Astrocyte (in vitro differentiated cells and primary cell): ENCODE results near the gene NOTCH4. TPM values are rescaled to one million over a fixed set of nuclear protein-coding genes. Genes with fewer than 3 reads are reported as not detected.

Source experiments
- DNase-seq: peaks from one replicate; pipeline ENCODE4 v3.0.0-alpha.2; 2010; ENCODE audit warnings: low read depth
- FAIRE-seq: peaks from 2 replicates; lab custom pipeline; 2011; peaks lifted over from hg19 to GRCh38; lab: Jason Lieb, UNC
- H2AFZ ChIP-seq: 2 replicates; pipeline ENCODE4 v1.6.0; 2012; ENCODE audit warnings: low read depth, low read length, inconsistent platforms
- H3K27ac ChIP-seq: 2 replicates; pipeline ENCODE4 v1.5.1; 2011; ENCODE audit warnings: low read depth, low read length, inconsistent platforms
- H3K27me3 ChIP-seq: 2 replicates; pipeline ENCODE4 v1.6.0; 2011; ENCODE audit warnings: low read length, inconsistent platforms; ENCODE audit not compliant: insufficient read depth
- H3K36me3 ChIP-seq: 2 replicates; pipeline ENCODE4 v1.5.1; 2011; ENCODE audit warnings: low read length, inconsistent platforms; ENCODE audit not compliant: insufficient read depth
- H3K4me1 ChIP-seq: 2 replicates; pipeline ENCODE4 v1.5.1; 2011; ENCODE audit warnings: low read length, inconsistent platforms; ENCODE audit not compliant: insufficient read depth
- H3K4me2 ChIP-seq: 2 replicates; pipeline ENCODE4 v1.6.0; 2012; ENCODE audit warnings: low read length, inconsistent platforms
- H3K4me3 ChIP-seq: 2 replicates; pipeline ENCODE4 v1.5.1; 2011; ENCODE audit warnings: low read depth, mild to moderate bottlenecking, low read length, inconsistent platforms; ENCODE audit not compliant: insufficient read depth
- H3K79me2 ChIP-seq: 2 replicates; pipeline ENCODE4 v1.6.0; 2012; ENCODE audit warnings: mild to moderate bottlenecking, low read length, inconsistent platforms; ENCODE audit not compliant: insufficient read depth
- H3K9ac ChIP-seq: 2 replicates; pipeline ENCODE4 v1.6.0; 2012; ENCODE audit warnings: mild to moderate bottlenecking, low read length, inconsistent platforms
- H3K9me3 ChIP-seq: 2 replicates; pipeline ENCODE4 v1.5.1; 2012; ENCODE audit warnings: low read depth, mild to moderate bottlenecking, low read length, inconsistent platforms; ENCODE audit not compliant: insufficient read depth
- H4K20me1 ChIP-seq: 2 replicates; pipeline ENCODE4 v1.6.0; 2012; ENCODE audit warnings: low read length, inconsistent platforms; ENCODE audit not compliant: insufficient read depth
- H3K27ac Mint-ChIP-seq: one replicate; pipeline ENCODE4 v1.8.0; 2021; ENCODE audit warnings: mild to moderate bottlenecking, mixed read lengths; ENCODE audit not compliant: unreplicated experiment
- H3K27me3 Mint-ChIP-seq: one replicate; pipeline ENCODE4 v1.8.0; 2021; ENCODE audit warnings: low read depth, mixed read lengths; ENCODE audit not compliant: unreplicated experiment
- H3K36me3 Mint-ChIP-seq: one replicate; pipeline ENCODE4 v1.8.0; 2021; ENCODE audit warnings: low read depth, mixed read lengths; ENCODE audit not compliant: unreplicated experiment
- H3K4me1 Mint-ChIP-seq: one replicate; pipeline ENCODE4 v1.8.0; 2021; ENCODE audit warnings: low read depth, mixed read lengths; ENCODE audit not compliant: unreplicated experiment
- H3K4me3 Mint-ChIP-seq: one replicate; pipeline ENCODE4 v1.8.0; 2021; ENCODE audit warnings: mild to moderate bottlenecking, moderate library complexity, mixed read lengths; ENCODE audit not compliant: unreplicated experiment
- H3K9me3 Mint-ChIP-seq: one replicate; pipeline ENCODE4 v1.8.0; 2021; ENCODE audit warnings: mild to moderate bottlenecking, mixed read lengths; ENCODE audit not compliant: unreplicated experiment
- CTCF ChIP-seq: IDR thresholded peaks from 2 replicates; pipeline ENCODE4 v1.5.1; 2011; ENCODE audit warnings: low read depth, mild to moderate bottlenecking, inconsistent platforms, low read length, moderate library complexity; ENCODE audit not compliant: insufficient read depth
- EZH2 ChIP-seq: IDR thresholded peaks from 2 replicates; pipeline ENCODE4 v1.6.1; 2012; ENCODE audit warnings: mild to moderate bottlenecking, low read length, inconsistent platforms; ENCODE audit not compliant: insufficient read depth
- total RNA-seq: library from RNA; stranded (reverse); gene quantifications from 2 replicates; pipeline ENCODE4 v1.2.1, GENCODE V29; 2021

Gene NOTCH4
- total RNA-seq, 1 donor from 2014 or later: 0.57 TPM

- H3K9me3 ChIP-seq: no peaks in the 10 kb centered on the region
- peaks cover 11% of the 10 kb centered on the region for H3K4me1 ChIP-seq
- FAIRE-seq: no peak
- H3K36me3 ChIP-seq: peaks cover 18% of the 10 kb centered on the region
- H3K27me3 ChIP-seq: no peaks in the 10 kb centered on the region
- TF ChIP-seq CTCF (no peak), EZH2 (no peak)
- no peak overlapping the region for H3K4me3 ChIP-seq
- H3K27ac ChIP-seq: no peak overlapping the region
- no peaks in the 10 kb centered on the region for H4K20me1 ChIP-seq
- H3K4me3 Mint-ChIP-seq: no peak overlapping the region
- H3K27ac Mint-ChIP-seq: no peak overlapping the region
- H3K79me2 ChIP-seq: peaks cover 19% of the 10 kb centered on the region
- no peak overlapping the region for H3K9ac ChIP-seq
- H3K9me3 Mint-ChIP-seq: no peaks in the 10 kb centered on the region
- H3K4me1 Mint-ChIP-seq: peaks cover 25% of the 10 kb centered on the region
- DNase-seq: no peak
- H3K27me3 Mint-ChIP-seq: no peaks in the 10 kb centered on the region
- no peak overlapping the region for H2AFZ ChIP-seq
- H3K36me3 Mint-ChIP-seq: peaks cover 21% of the 10 kb centered on the region
- no peak overlapping the region for H3K4me2 ChIP-seq
These were observed 41.3 kb downstream of the NOTCH4 start for GRCh38 chr6:32182555-32182981.

- Mint-ChIP-seq H3K27me3 (no peaks in the 10 kb centered on the region), H3K36me3 (peaks cover 16% of the 10 kb centered on the region), H3K27ac (no peak overlapping the region), H3K4me3 (no peak overlapping the region), H3K4me1 (peaks cover 23% of the 10 kb centered on the region), H3K9me3 (no peaks in the 10 kb centered on the region)
- Histone ChIP-seq H3K4me2 (no peak overlapping the region), H3K9ac (no peak overlapping the region), H3K36me3 (peaks cover 15% of the 10 kb centered on the region), H3K4me1 (peaks cover 15% of the 10 kb centered on the region), H3K79me2 (peaks cover 13% of the 10 kb centered on the region), H3K4me3 (no peak overlapping the region), H3K27ac (no peak overlapping the region), H4K20me1 (no peaks in the 10 kb centered on the region), H3K9me3 (no peaks in the 10 kb centered on the region), H3K27me3 (no peaks in the 10 kb centered on the region), H2AFZ (no peak overlapping the region)
- no peak for TF ChIP-seq CTCF
- no peak for TF ChIP-seq EZH2
- FAIRE-seq: no peak
- DNase-seq: no peak
These were observed 41.8 kb downstream of the NOTCH4 start for GRCh38 chr6:32181915-32182529.

GRCh38 chr6:32181148-32181702, 42.6 kb downstream of the NOTCH4 start:
- no peaks in the 10 kb centered on the region for H3K27me3 Mint-ChIP-seq
- no peak for FAIRE-seq
- H3K9me3 ChIP-seq: no peaks in the 10 kb centered on the region
- H2AFZ ChIP-seq: no peak overlapping the region
- peaks cover 25% of the 10 kb centered on the region for H3K4me1 Mint-ChIP-seq
- no peak for DNase-seq
- no peak for TF ChIP-seq EZH2
- no peak for TF ChIP-seq CTCF
- peaks cover 11% of the 10 kb centered on the region for H3K36me3 Mint-ChIP-seq
- H3K4me3 Mint-ChIP-seq: no peak overlapping the region
- no peaks in the 10 kb centered on the region for H4K20me1 ChIP-seq
- peaks cover 11% of the 10 kb centered on the region for H3K36me3 ChIP-seq
- H3K4me3 ChIP-seq: no peak overlapping the region
- peaks cover 11% of the 10 kb centered on the region for H3K79me2 ChIP-seq
- H3K27ac ChIP-seq: no peak overlapping the region
- H3K4me1 ChIP-seq: peaks cover 23% of the 10 kb centered on the region
- no peak overlapping the region for H3K27ac Mint-ChIP-seq
- no peak overlapping the region for H3K9ac ChIP-seq
- no peaks in the 10 kb centered on the region for H3K9me3 Mint-ChIP-seq
- no peaks in the 10 kb centered on the region for H3K27me3 ChIP-seq
- H3K4me2 ChIP-seq: no peak overlapping the region
